IMR-90 (cell line): ENCODE measurements around the gene NFRKB. TPM values are rescaled to one million over a fixed set of nuclear protein-coding genes. Genes with fewer than 3 reads are reported as not detected.

Source experiments
- ATAC-seq: fragments of 200-7000 bp; cut with Tn5 transposase; 2 replicates; pipeline ENCODE4 v1.9.1; 2020; ENCODE audit warnings: low read depth, mild to moderate bottlenecking, moderate library complexity
- BruUV-seq: library from RNA; stranded (reverse); fragments of 400-500 nt; replicated peaks from 2 replicates; lab custom pipeline; 2021; lab: Mats Ljungman, UMichigan
- CTCF ChIA-PET: fragments of 300-600 bp; formaldehyde crosslinking; extraction: SDS; loops from one replicate; lab custom pipeline; 2021; ENCODE audit warnings: antibody characterized with exemption; lab: Yijun Ruan, JAX
- POLR2A ChIA-PET: fragments of 300-600 bp; sonication (Branson Sonifier 250); formaldehyde crosslinking; loops from one replicate; lab custom pipeline; 2022; ENCODE audit warnings: antibody characterized with exemption; ENCODE audit not compliant: unreplicated experiment; lab: Charles Lee
- DNase-seq: peaks from one replicate; pipeline ENCODE4 v3.0.0; 2013
- H2AFZ ChIP-seq: replicated peaks from 2 replicates; pipeline ENCODE3; 2013; ENCODE audit warnings: low read length, mild to moderate bottlenecking; ENCODE audit not compliant: poor library complexity
- H2AK5ac ChIP-seq: 2 replicates; pipeline ENCODE4 v1.6.1; 2013; ENCODE audit warnings: low read depth, low read length, inconsistent platforms
- H2AK9ac ChIP-seq: replicated peaks from 2 replicates; pipeline ENCODE3; 2013; ENCODE audit warnings: mild to moderate bottlenecking, low read depth, low read length, moderate library complexity; ENCODE audit not compliant: poor library complexity
- H2BK120ac ChIP-seq: 2 replicates; pipeline ENCODE4 v1.6.1; 2013; ENCODE audit warnings: low read depth, low read length, inconsistent platforms
- H2BK15ac ChIP-seq: 3 replicates; pipeline ENCODE4 v1.6.1; 2013; ENCODE audit warnings: low read depth, low read length, inconsistent platforms
- H2BK20ac ChIP-seq: 2 replicates; pipeline ENCODE4 v1.6.1; 2013; ENCODE audit warnings: low read depth, mild to moderate bottlenecking, inconsistent platforms, low read length, moderate library complexity
- H2BK5ac ChIP-seq: 2 replicates; pipeline ENCODE4 v1.6.1; 2013; ENCODE audit warnings: mild to moderate bottlenecking, low read depth, low read length, inconsistent platforms; ENCODE audit not compliant: poor library complexity, severe bottlenecking
- H3K14ac ChIP-seq: replicated peaks from 2 replicates; pipeline ENCODE4 v1.6.1; 2013; ENCODE audit warnings: low read depth, low read length, inconsistent platforms
- H3K18ac ChIP-seq: 2 replicates; pipeline ENCODE4 v1.6.1; 2013; ENCODE audit warnings: low read depth, low read length, control low read depth
- H3K23ac ChIP-seq: 2 replicates; pipeline ENCODE4 v1.6.1; 2013; ENCODE audit warnings: low read depth, low read length, inconsistent platforms
- H3K27ac ChIP-seq: 2 replicates; pipeline ENCODE4 v1.5.1; 2013; ENCODE audit warnings: mild to moderate bottlenecking, control low read depth, low read length; ENCODE audit not compliant: insufficient read depth
- H3K27me3 ChIP-seq: 2 replicates; pipeline ENCODE4 v1.6.1; 2013; ENCODE audit warnings: low read length; ENCODE audit not compliant: control insufficient read depth, insufficient read depth
- H3K36me3 ChIP-seq: 2 replicates; pipeline ENCODE4 v1.6.1; 2013; ENCODE audit warnings: low read length, mixed read lengths; ENCODE audit not compliant: control insufficient read depth, insufficient read depth
- H3K4ac ChIP-seq: 2 replicates; pipeline ENCODE4 v1.6.1; 2013; ENCODE audit warnings: low read depth, low read length, inconsistent platforms
- H3K4me1 ChIP-seq: 2 replicates; pipeline ENCODE4 v1.6.1; 2013; ENCODE audit warnings: low read length, mixed read lengths; ENCODE audit not compliant: control insufficient read depth, insufficient read depth
- H3K4me2 ChIP-seq: 2 replicates; pipeline ENCODE4 v1.6.1; 2013; ENCODE audit warnings: low read depth, mild to moderate bottlenecking, control low read depth, low read length, moderate library complexity
- H3K4me3 ChIP-seq: 2 replicates; pipeline ENCODE4 v1.5.1; 2013; ENCODE audit warnings: low read depth, mild to moderate bottlenecking, control low read depth, low read length, moderate library complexity; ENCODE audit not compliant: insufficient read depth
- H3K56ac ChIP-seq: 2 replicates; pipeline ENCODE4 v1.6.1; 2013; ENCODE audit warnings: low read length, inconsistent platforms; ENCODE audit not compliant: insufficient read depth; ENCODE audit errors: extremely low read depth
- H3K79me1 ChIP-seq, 2 experiments: 2 replicates each; pipeline ENCODE4 v1.6.1; 2013; ENCODE audit warnings: low read length in 2 of 2, inconsistent platforms in 1 of 2, low read depth in 1 of 2
- H3K9ac ChIP-seq: 2 replicates; pipeline ENCODE4 v1.6.1; 2013; ENCODE audit warnings: low read depth, low read length, control low read depth
- H3K9me1 ChIP-seq: 2 replicates; pipeline ENCODE4 v1.6.1; 2013; ENCODE audit warnings: low read length, inconsistent platforms; ENCODE audit not compliant: insufficient read depth
- H3K9me3 ChIP-seq: 2 replicates; pipeline ENCODE4 v1.6.1; 2013; ENCODE audit warnings: low read length; ENCODE audit not compliant: control insufficient read depth, insufficient read depth
- H4K20me1 ChIP-seq: 2 replicates; pipeline ENCODE4 v1.6.1; 2013; ENCODE audit warnings: low read length, inconsistent platforms; ENCODE audit not compliant: insufficient read depth
- H4K5ac ChIP-seq: 2 replicates; pipeline ENCODE4 v1.6.1; 2013; ENCODE audit warnings: mild to moderate bottlenecking, low read depth, low read length, control low read depth
- H4K8ac ChIP-seq, 2 experiments: 2 replicates each; pipeline ENCODE4 v1.6.1; 2013; ENCODE audit warnings: low read depth in 2 of 2, low read length in 2 of 2, control low read depth in 1 of 2, inconsistent platforms in 1 of 2
- H4K91ac ChIP-seq: 2 replicates; pipeline ENCODE4 v1.6.1; 2013; ENCODE audit warnings: low read depth, low read length, inconsistent platforms; ENCODE audit not compliant: insufficient read depth
- ELK1 ChIP-seq: fragments of 150-350 bp; IDR thresholded peaks from 2 replicates; pipeline ENCODE4 v1.6.1; 2016; ENCODE audit warnings: low read depth, mild to moderate bottlenecking, low read length, moderate library complexity, borderline replicate concordance
- MAZ ChIP-seq: IDR thresholded peaks from 2 replicates; pipeline ENCODE4 v1.6.1; 2012; ENCODE audit warnings: low read depth, mild to moderate bottlenecking, low read length, improper control_type of control experiment, moderate library complexity, borderline replicate concordance
- MXI1 ChIP-seq: IDR thresholded peaks from 2 replicates; pipeline ENCODE4 v1.6.1; 2012; ENCODE audit warnings: low read depth, mild to moderate bottlenecking, low read length, moderate library complexity, borderline replicate concordance
- NFE2L2 ChIP-seq: fragments of 150-350 bp; IDR thresholded peaks from 2 replicates; pipeline ENCODE4 v1.6.1; 2016; ENCODE audit warnings: low read depth, mild to moderate bottlenecking, low read length
- RCOR1 ChIP-seq: IDR thresholded peaks from 2 replicates; pipeline ENCODE4 v1.6.1; 2012; ENCODE audit warnings: mild to moderate bottlenecking, low read length, improper control_type of control experiment; ENCODE audit not compliant: insufficient replicate concordance
- SMC3 ChIP-seq: fragments of 150-350 bp; IDR thresholded peaks from 2 replicates; pipeline ENCODE4 v1.6.1; 2016; ENCODE audit warnings: low read depth, mild to moderate bottlenecking, antibody characterized with exemption, low read length, moderate library complexity
- WGBS, 2 experiments: methylation state at CpG; one replicate each; pipeline versions ENCODE4 v1.1.5 to v1.1.7; 2013; ENCODE audit warnings: missing lambda C conversion rate in 2 of 2; ENCODE audit not compliant: insufficient read length in 1 of 2; ENCODE audit errors: extremely low coverage in 2 of 2; 5-methylcytosine and 5-hydroxymethylcytosine counted together
- dilution Hi-C: fragments of 300-500 bp; cut with HindIII; formaldehyde crosslinking; loops from one replicate; pipeline ENCODE4 v1.14.3; 2018; ENCODE audit warnings: low sequenced_read_pairs; ENCODE audit not compliant: unreplicated experiment
- in situ Hi-C: fragments of 300-500 bp; cut with MboI; formaldehyde crosslinking; loops from 3 replicates; pipeline ENCODE4 v1.14.3; 2019; ENCODE audit warnings: low sequenced_read_pairs, inconsistent platforms, mixed read lengths
- intact Hi-C: fragments of 100-400 bp; cut with micrococcal nuclease; formaldehyde crosslinking; loops from 2 replicates; pipeline ENCODE4 v1.10.0; 2022
- polyA plus RNA-seq, 3 experiments: library from polyadenylated mRNA; depleted of rRNA; stranded (reverse); fragments of >200 nt; gene quantifications; 2 replicates each; pipeline ENCODE4 v1.2.3, GENCODE V29; 2012; ENCODE audit warnings: low replicate concordance in 1 of 3
- total RNA-seq: library from RNA; depleted of rRNA; stranded (reverse); fragments of >200 nt; gene quantifications from 2 replicates; pipeline ENCODE4 v1.2.3, GENCODE V29; 2012

NFRKB gene
- total and polyA plus RNA-seq, 2 of the 4 experiments (the other 2 are of a cell fraction), result 15.2 to 28.9 TPM

- intact Hi-C loops, result no loop called here
- H3K27me3 ChIP-seq, result no peaks in the 10 kb centered on the region
- dilution Hi-C loops, result loop anchor here (25.0 kb wide), 1 partner anchor 202 kb away; no protein-coding TSS in a partner anchor
- CTCF ChIA-PET, result interaction anchor here (1.2 kb wide), 1 partner anchor 13 kb away, joined by 3 read pairs; no protein-coding TSS in a partner anchor
- H4K91ac ChIP-seq, result no peak overlapping the region
- POLR2A ChIA-PET, result no interaction called here
- BruUV-seq, result no TSS peak
- no peak overlapping the region for H2BK120ac ChIP-seq
- no peak overlapping the region for H2AK5ac ChIP-seq
- H3K23ac ChIP-seq, result no peak overlapping the region
- no peak overlapping the region for H3K9ac ChIP-seq
- no peak overlapping the region for H2BK5ac ChIP-seq
- no peak overlapping the region for H2AK9ac ChIP-seq
- H3K4me1 ChIP-seq, result no peaks in the 10 kb centered on the region
- no peak overlapping the region for H2AFZ ChIP-seq
- TF ChIP-seq SMC3 (no peak), NFE2L2 (no peak), MAZ (no peak), ELK1 (no peak), MXI1 (no peak), RCOR1 (no peak)
- H3K4me2 ChIP-seq, result no peak overlapping the region
- H4K8ac ChIP-seq, result no peak overlapping the region
- H2BK15ac ChIP-seq, result no peak overlapping the region
- H3K4ac ChIP-seq, result no peak overlapping the region
- no peak overlapping the region for H2BK20ac ChIP-seq
- H3K27ac ChIP-seq, result no peak overlapping the region
- H3K9me1 ChIP-seq, result 0 out of 2 replicates have a peak, but pooled peaks cover 3% of the 10 kb centered on the region
- H3K9me3 ChIP-seq, result no peaks in the 10 kb centered on the region
- DNase-seq (no peak), ATAC-seq (no peak)
- no peak overlapping the region for H3K18ac ChIP-seq
- no peak overlapping the region for H3K56ac ChIP-seq
- in situ Hi-C loops, result no loop called here
- WGBS, 2 experiments, result 88% methylated on average over 2 of the region's 3 CpGs; no CpG with 5 or more reads in 1 of the 2 experiments
- H3K4me3 ChIP-seq, result no peak overlapping the region
- H3K36me3 ChIP-seq, result peaks cover 11% of the 10 kb centered on the region; the same call in 1 of the 2 replicates
- H3K14ac ChIP-seq, result no peak overlapping the region
- no peaks in the 10 kb centered on the region for H4K20me1 ChIP-seq
- no peak overlapping the region for H4K5ac ChIP-seq
- H3K79me1 ChIP-seq, result no peaks in the 10 kb centered on the region
Observed at GRCh38 chr11:129935723-129936122, 40.3 kb upstream of the NFRKB start.
